Lower leg skin (tissue), 4 donors: Measurements from ENCODE around the gene BRCC3. TPM values are rescaled to one million over a fixed set of nuclear protein-coding genes. Genes with fewer than 3 reads are reported as not detected.

ENCODE experiments used
- DNase-seq, 2 donors: peaks; one replicate each; pipeline ENCODE4 v3.0.0-alpha.2; 2019; ENCODE audit warnings: low spot score in 2 of 2
- H3K4me3 ChIP-seq: fragments of 200-600 bp; sonication (generic); 2 replicates; pipeline ENCODE4 v1.5.1; 2017; ENCODE audit warnings: mild to moderate bottlenecking, low read depth; ENCODE audit not compliant: poor library complexity, severe bottlenecking
- POLR2A ChIP-seq, 2 donors: fragments of 450-650 bp; IDR thresholded peaks; one replicate each; pipeline ENCODE4 v1.6.1; 2016 to 2017; ENCODE audit warnings: antibody characterized with exemption in 2 of 2, mild to moderate bottlenecking in 1 of 2, moderate library complexity in 1 of 2
- WGBS, 2 donors: methylation state at CpG; one replicate each; pipeline ENCODE4 v1.1.5; 2018; 5-methylcytosine and 5-hydroxymethylcytosine counted together
- intact Hi-C: fragments of 100-400 bp; cut with DNase I; formaldehyde crosslinking; loops from one replicate; pipeline ENCODE4 v1.15.0; 2023; ENCODE audit warnings: low total_unique reads
- total RNA-seq, 4 donors: library from RNA; depleted of rRNA; stranded (reverse); fragments of >200 nt; gene quantifications; one replicate each; pipeline ENCODE4 v1.1.0, GENCODE V29; 2016
- TF ChIP-seq, protein P1 (sequence below), 3 donors: fragments of 450-650 bp; IDR thresholded peaks; one replicate each; pipeline ENCODE4 v1.5.1; 2016; ENCODE audit warnings: antibody characterized with exemption in 3 of 3, mild to moderate bottlenecking in 3 of 3, moderate library complexity in 2 of 3

BRCC3 gene
- total RNA-seq, 4 donors from 2014 or later: 8.2 to 14.1 (median 11.6) TPM

DNA sequence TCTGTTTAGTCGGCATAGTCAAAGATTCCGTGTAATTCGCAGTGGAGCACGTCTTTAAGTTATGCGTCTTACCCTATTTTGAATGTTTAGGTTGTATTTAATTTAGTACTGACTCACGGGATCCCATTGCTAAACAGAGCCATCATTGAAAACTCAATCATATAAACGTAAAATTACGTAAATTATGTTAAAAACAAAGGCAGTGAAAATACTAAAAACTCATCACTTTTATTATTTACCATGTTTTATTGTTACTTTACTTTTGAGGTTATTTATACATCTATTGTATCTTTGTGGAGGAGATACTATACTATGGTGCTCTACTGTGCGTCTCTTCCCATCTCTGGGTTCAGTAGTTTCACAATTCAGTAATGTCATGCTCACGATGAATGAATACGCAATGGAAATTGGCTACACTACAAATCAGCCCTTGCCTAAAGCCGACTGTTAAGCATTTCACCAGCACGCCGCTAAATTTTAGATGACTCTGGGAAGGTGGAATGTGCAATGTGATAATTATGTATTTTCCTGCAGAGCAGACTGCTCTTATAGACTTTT lies 43.7 kb upstream of the BRCC3 start:
- intact Hi-C loops: no loop called here
- WGBS, 2 donors: 0 to 31% methylated on average over 14 of the region's 14 CpGs
- peak overlapping the region; percentile 45 for H3K4me3 ChIP-seq
- DNase-seq: peak in 1 of 2 donors; percentile 17
- TF ChIP-seq POLR2A (IDR thresholded peaks at IDR 0.05): no peak
- TF ChIP-seq, protein P1, sequence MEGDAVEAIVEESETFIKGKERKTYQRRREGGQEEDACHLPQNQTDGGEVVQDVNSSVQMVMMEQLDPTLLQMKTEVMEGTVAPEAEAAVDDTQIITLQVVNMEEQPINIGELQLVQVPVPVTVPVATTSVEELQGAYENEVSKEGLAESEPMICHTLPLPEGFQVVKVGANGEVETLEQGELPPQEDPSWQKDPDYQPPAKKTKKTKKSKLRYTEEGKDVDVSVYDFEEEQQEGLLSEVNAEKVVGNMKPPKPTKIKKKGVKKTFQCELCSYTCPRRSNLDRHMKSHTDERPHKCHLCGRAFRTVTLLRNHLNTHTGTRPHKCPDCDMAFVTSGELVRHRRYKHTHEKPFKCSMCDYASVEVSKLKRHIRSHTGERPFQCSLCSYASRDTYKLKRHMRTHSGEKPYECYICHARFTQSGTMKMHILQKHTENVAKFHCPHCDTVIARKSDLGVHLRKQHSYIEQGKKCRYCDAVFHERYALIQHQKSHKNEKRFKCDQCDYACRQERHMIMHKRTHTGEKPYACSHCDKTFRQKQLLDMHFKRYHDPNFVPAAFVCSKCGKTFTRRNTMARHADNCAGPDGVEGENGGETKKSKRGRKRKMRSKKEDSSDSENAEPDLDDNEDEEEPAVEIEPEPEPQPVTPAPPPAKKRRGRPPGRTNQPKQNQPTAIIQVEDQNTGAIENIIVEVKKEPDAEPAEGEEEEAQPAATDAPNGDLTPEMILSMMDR (IDR thresholded peaks at IDR 0.05): no peak

DNA sequence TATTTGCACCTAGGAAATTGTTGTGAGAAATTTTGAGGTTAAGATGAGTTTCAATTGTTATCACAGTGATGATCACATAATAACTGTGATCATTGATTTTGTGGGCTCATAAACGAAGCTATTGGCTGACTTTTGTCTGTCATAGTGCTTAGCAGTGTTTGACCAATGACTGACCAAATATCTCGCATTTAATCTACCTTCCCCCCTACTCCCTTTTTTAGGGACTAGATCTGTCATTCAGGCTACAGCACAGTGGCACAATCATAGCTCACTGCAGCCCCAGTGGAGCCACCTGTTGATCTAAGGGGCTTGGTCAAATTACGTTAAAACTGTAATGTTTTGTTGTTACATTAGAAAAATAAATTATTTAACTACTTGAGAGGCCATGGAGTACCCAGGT lies 43.2 kb upstream of the BRCC3 start:
- TF ChIP-seq POLR2A (IDR thresholded peaks at IDR 0.05): no peak
- no peak for DNase-seq
- intact Hi-C loops: no loop called here
- H3K4me3 ChIP-seq: no peak overlapping the region
- WGBS, 2 donors: 43 to 44% methylated on average over 3 of the region's 3 CpGs

DNA sequence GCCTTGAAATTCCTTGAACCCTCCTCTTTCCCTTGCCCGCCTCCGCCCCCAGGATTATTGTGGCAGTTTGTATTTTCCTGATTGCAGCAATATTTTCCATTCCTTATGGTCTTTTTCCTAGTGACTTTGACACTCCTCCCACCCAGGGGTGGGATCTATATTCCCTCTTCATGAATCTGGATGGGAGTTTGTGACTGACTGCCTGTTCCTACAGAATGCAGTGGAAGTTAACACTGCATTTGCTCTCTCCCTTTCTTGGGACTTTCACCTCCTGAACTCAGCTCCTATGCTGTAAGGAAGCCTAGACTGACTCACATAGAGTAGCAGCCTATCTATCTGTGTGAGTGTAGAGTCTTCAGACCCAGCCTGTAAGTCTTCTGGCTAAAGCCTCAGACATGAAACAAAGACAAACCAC lies 42.4 kb upstream of the BRCC3 start:
- no peak overlapping the region for H3K4me3 ChIP-seq
- intact Hi-C loops: no loop called here
- no peak for TF ChIP-seq POLR2A (IDR thresholded peaks at IDR 0.05)
- TF ChIP-seq, protein P1 (IDR thresholded peaks at IDR 0.05): no peak
- no peak for DNase-seq
- WGBS, 2 donors: 28 to 61% methylated on average over 2 of the region's 2 CpGs

DNA sequence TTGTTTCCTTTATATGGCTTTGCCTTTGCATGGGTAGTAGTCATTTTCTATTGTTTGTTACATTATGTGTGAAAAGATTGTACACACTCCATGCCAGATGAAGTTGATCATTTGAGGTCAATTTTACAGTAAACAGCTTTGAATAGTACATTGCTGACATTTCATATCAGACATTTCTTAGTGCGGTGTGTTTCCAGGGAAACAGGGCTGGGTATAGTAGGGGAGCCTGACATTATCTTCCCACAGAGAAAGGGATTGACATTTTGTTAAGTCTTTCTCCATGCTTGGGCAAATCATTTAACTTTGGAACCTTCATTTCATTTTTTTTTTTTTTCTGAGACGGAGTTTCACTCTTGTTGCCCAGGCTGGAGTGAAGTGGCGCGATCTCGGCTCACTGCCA lies 39.7 kb upstream of the BRCC3 start:
- TF ChIP-seq POLR2A (IDR thresholded peaks at IDR 0.05): no peak
- TF ChIP-seq, protein P1 (IDR thresholded peaks at IDR 0.05): no peak
- 88 to 89% methylated on average over 5 of the region's 5 CpGs for WGBS, 2 donors
- intact Hi-C loops: no loop called here
- DNase-seq: no peak
- H3K4me3 ChIP-seq: no peak overlapping the region

DNA sequence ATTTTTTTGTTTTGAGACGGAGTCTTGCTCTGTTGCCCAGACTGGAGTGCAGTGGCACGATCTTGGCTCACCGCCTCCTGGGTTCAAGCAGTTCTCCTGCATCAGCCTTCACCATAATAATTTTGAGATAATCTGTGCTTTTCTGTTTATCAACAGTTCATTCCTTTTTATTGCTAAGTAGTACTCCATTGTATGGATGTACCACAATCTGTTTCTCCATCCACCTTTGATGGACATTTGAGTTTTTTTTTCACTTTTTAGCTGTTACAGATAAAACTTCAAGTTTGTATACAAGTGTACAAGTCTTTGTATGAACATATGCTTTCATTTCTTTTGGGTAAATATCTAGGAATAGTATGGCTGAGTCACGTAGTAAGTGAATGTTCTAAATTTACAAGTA lies 35.6 kb upstream of the BRCC3 start:
- TF ChIP-seq, protein P1 (IDR thresholded peaks at IDR 0.05): no peak
- TF ChIP-seq POLR2A (IDR thresholded peaks at IDR 0.05): no peak
- H3K4me3 ChIP-seq: no peak overlapping the region
- DNase-seq: no peak
- intact Hi-C loops: no loop called here
- WGBS, 2 donors: 93 to 95% methylated on average over 4 of the region's 4 CpGs

DNA sequence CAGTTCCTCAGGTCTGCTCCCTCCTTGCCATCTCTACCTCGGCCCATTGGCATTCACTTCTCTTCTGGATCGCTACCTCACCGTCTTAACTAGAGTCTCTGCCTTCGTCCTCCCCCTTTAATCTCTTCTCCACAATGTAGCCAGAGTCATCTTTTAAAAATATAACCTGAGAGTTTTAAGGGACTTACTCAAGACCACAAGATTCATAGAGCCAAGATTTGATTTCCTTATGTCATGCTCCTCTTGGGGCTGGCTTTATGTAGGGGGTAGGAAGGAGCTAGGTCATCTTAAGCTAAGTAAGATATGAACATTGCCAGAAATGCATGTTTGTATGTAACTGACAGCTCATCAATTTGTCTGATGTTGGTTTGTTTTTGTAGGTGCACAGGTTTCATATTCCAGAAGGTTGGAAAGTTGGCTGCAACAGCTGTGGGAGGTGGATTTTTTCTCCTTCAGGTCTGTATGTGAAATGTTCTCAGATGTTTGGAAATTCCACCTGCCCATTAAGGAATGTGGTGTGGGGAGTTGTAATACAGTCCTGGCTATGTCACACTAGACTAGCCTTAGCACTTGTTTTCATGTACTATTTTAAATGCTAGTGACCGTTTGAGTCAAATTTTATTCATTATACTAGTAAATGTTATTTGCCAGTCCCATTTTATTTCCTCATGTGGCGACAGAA lies 25.0 kb upstream of the BRCC3 start:
- 69 to 84% methylated on average over 6 of the region's 6 CpGs for WGBS, 2 donors
- TF ChIP-seq, protein P1 (IDR thresholded peaks at IDR 0.05): no peak
- TF ChIP-seq POLR2A (IDR thresholded peaks at IDR 0.05): no peak
- intact Hi-C loops: loop anchor here (5.0 kb wide), 1 partner anchor 179 kb away; no protein-coding TSS in a partner anchor
- no peak for DNase-seq
- H3K4me3 ChIP-seq: no peak overlapping the region
